Stomach (tissue), 9 donors: ENCODE measurements around the gene RGS12. TPM values are rescaled to one million over a fixed set of nuclear protein-coding genes. Genes with fewer than 3 reads are reported as not detected.
A peak's percentile ranks its signal among the peaks of the same experiment; 100 is the strongest.

Experiments
- DNase-seq, 2 donors: peaks; one replicate each; pipeline versions ENCODE4 v3.0.0 to v3.0.0-alpha.2; 2013 to 2019
- H3K27ac ChIP-seq, 5 donors: fragments of 200-600 bp in 4 of 5; sonication (generic) in 4 of 5; one replicate each; pipeline ENCODE4 v1.5.1; 2013 to 2019; ENCODE audit warnings: mild to moderate bottlenecking in 1 of 5, moderate library complexity in 1 of 5
- H3K27me3 ChIP-seq, 3 donors: fragments of 200-600 bp; sonication (generic); one replicate each; pipeline ENCODE4 v1.5.1; 2017 to 2019; ENCODE audit warnings: mixed run types in 1 of 3
- H3K36me3 ChIP-seq, 4 donors: fragments of 200-600 bp; sonication (generic); 1 replicate in 3 of 4; 2 replicates in 1 of 4; pipeline ENCODE4 v1.5.1; 2016 to 2019
- H3K4me1 ChIP-seq, 4 donors: fragments of 200-600 bp; sonication (generic); one replicate each; pipeline ENCODE4 v1.5.1; 2016 to 2019
- H3K4me3 ChIP-seq, 4 donors: fragments of 200-600 bp; sonication (generic) in 3 of 4; one replicate each; pipeline ENCODE4 v1.5.1; 2016 to 2019; ENCODE audit warnings: mild to moderate bottlenecking in 1 of 4
- H3K9me3 ChIP-seq, 4 donors: fragments of 200-600 bp; sonication (generic); one replicate each; pipeline ENCODE4 v1.5.1; 2016 to 2019
- EP300 ChIP-seq: sonication (generic); formaldehyde crosslinking; IDR thresholded peaks from one replicate; pipeline ENCODE4 v1.6.1; 2017; ENCODE audit warnings: antibody characterized with exemption
- POLR2A ChIP-seq, 4 donors: fragments of 450-650 bp; IDR thresholded peaks; one replicate each; pipeline ENCODE4 v1.6.1; 2016; ENCODE audit warnings: antibody characterized with exemption in 4 of 4, control low read depth in 2 of 4, mild to moderate bottlenecking in 1 of 4, moderate library complexity in 1 of 4
- POLR2AphosphoS5 ChIP-seq, 3 donors: sonication (generic); formaldehyde crosslinking; IDR thresholded peaks; one replicate each; pipeline ENCODE4 v1.6.1; 2016; ENCODE audit warnings: antibody characterized with exemption in 3 of 3
- WGBS, 5 donors: extraction: QIAGEN DNeasy Blood & Tissue Kit in 3 of 5; methylation state at CpG; one replicate each; pipeline versions ENCODE4 v1.1.5 to v1.1.7; 2013 to 2018; 5-methylcytosine and 5-hydroxymethylcytosine counted together
- intact Hi-C: fragments of 100-400 bp; cut with DNase I; formaldehyde crosslinking; loops from one replicate; pipeline ENCODE4 v1.15.1; 2023; ENCODE audit warnings: low total_unique reads
- polyA plus RNA-seq, 3 donors: library from polyadenylated mRNA; stranded (reverse); fragments of 200-250 nt; gene quantifications; one replicate each; pipeline ENCODE4 v1.2.3, GENCODE V29; 2013
- total RNA-seq, 5 donors: library from RNA; depleted of rRNA; stranded (reverse); fragments of >200 nt; gene quantifications; one replicate each; pipeline versions ENCODE4 v1.1.0 to v1.2.3, GENCODE V29; 2014 to 2016
- TF ChIP-seq, protein P1 (sequence below), 7 experiments: fragments of 450-650 bp in 4 of 7; fragments of 200-600 bp in 3 of 7; sonication (generic) in 3 of 7; IDR thresholded peaks; one replicate each; pipeline ENCODE4 v1.5.1; 2016 to 2019; ENCODE audit warnings: antibody characterized with exemption in 7 of 7, control low read depth in 2 of 7, mild to moderate bottlenecking in 1 of 7
- donor health status: healthy with polysubstance abuse.
- donor health status: Bipolar disorder and iron deficiency.
- donor health status: healthy.

Gene RGS12
- total and polyA plus RNA-seq, 8 donors: 3.5 to 51.8 (median 19.7) TPM

DNA sequence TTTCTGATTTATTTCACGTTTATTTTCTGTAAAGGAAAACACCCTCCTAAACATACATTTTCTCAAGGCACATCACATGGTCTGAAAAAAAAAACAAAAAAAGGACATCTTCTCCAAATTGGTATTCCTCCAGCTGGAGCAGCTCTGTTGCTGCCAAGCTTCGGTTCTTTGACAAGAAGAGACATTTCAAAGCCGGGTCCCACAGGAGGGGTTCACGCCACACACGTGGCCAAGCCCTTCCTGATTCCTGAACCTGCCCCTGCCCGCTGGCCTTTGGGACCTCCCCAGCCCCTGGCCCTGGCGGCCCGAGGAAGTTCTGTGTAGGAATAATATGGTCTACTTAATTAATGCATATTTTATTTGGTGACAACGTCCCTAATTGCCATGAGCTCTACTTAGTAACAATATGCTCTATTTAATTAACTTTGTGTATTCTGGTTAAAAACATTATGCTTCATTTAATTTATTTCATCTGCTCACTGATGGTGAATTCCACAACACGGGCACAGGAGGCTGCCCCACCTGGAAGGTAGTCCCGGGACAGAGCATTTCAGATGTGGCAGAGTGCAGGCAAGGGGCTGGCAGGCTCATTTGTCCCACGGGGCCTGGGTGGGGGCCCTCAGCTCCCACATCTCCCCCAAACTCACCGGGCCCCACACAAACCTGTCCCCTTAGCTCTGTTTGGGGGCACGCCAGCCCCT lies 5.4 kb upstream of the RGS12 start:
- H3K27me3 ChIP-seq: peaks cover 0 to 43% (median 23%) of the 10 kb centered on the region in 3 donors
- WGBS, 5 donors: 54 to 70% (median 58%) methylated on average over 14 of the region's 14 CpGs
- TF ChIP-seq POLR2A (IDR thresholded peaks at IDR 0.05) (no peak), EP300 (no peak)
- TF ChIP-seq, protein P1, sequence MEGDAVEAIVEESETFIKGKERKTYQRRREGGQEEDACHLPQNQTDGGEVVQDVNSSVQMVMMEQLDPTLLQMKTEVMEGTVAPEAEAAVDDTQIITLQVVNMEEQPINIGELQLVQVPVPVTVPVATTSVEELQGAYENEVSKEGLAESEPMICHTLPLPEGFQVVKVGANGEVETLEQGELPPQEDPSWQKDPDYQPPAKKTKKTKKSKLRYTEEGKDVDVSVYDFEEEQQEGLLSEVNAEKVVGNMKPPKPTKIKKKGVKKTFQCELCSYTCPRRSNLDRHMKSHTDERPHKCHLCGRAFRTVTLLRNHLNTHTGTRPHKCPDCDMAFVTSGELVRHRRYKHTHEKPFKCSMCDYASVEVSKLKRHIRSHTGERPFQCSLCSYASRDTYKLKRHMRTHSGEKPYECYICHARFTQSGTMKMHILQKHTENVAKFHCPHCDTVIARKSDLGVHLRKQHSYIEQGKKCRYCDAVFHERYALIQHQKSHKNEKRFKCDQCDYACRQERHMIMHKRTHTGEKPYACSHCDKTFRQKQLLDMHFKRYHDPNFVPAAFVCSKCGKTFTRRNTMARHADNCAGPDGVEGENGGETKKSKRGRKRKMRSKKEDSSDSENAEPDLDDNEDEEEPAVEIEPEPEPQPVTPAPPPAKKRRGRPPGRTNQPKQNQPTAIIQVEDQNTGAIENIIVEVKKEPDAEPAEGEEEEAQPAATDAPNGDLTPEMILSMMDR (IDR thresholded peaks at IDR 0.05): no peak
- no peaks in the 10 kb centered on the region for H3K9me3 ChIP-seq
- intact Hi-C loops: no loop called here
- H3K27ac ChIP-seq: no peak overlapping the region
- H3K4me3 ChIP-seq: no peak overlapping the region
- H3K36me3 ChIP-seq: no peaks in the 10 kb centered on the region
- DNase-seq: peak in 1 of 2 donors; percentile 20
- H3K4me1 ChIP-seq: peaks cover 11 to 18% (median 15%) of the 10 kb centered on the region in 4 donors

DNA sequence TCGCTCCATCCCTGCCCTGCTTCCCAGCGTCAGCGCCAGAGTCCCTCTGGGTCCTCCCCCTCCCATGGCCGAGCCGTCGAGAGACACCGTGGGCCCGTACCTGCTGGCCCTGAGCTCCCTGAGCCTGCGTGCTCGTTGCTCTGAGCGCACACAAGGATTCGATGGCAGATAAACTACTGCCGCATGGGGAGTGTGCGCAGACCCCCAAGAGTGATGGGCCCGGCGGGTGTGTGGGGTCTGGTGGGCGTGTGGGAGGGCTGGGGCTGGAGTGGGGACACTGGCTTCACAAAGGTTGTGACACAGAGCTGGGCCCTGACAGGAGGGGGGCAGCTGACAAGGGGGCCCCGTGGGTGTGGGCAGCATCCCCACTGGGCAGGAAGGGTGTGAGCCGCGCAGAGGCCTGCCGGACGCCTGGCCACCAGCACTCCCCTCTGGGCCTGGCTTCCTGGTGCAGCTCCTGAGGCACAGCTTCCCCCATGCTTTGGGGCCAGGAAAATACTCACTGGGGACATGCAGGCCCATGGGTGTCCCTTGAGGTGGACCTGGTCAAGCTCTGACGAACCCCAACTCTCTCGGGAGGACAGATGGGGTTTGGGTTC lies 4.8 kb upstream of the RGS12 start:
- no peak for TF ChIP-seq POLR2AphosphoS5 (IDR thresholded peaks at IDR 0.05)
- TF ChIP-seq, protein P1 (IDR thresholded peaks at IDR 0.05): no peak
- TF ChIP-seq POLR2A (IDR thresholded peaks at IDR 0.05): no peak
- WGBS, 5 donors: 78 to 89% (median 81%) methylated on average over 10 to 24 of the region's 24 CpGs
- intact Hi-C loops: no loop called here

DNA sequence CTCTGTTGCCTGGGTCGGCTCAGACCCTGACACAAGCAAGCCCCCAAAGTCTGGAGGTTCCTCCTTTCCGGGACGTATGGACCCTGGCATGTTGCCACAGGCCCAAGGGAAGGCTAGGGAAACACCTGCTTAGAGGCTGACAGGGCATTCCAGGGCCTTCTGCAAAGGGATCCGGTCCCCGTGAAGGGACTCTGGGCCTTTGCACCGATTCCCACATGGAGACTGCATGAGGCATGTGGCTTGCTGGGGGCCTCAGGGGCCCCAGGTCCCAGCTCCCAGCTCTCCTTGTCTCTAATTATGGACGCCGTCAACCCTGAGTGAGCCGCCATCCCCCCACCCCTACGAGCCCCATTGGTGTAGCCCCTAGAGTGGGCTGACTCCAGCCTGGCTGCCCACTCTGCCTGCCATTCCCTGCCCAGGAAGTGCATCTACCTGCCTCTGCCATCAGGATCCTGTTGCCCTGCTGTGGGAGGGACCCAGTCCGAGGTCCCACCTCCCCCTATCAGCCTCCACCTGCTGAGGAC lies 4.2 kb upstream of the RGS12 start:
- H3K27me3 ChIP-seq: peaks cover 0 to 39% (median 23%) of the 10 kb centered on the region in 3 donors
- TF ChIP-seq POLR2AphosphoS5 (IDR thresholded peaks at IDR 0.05) (no peak), POLR2A (IDR thresholded peaks at IDR 0.05) (no peak)
- TF ChIP-seq, protein P1 (IDR thresholded peaks at IDR 0.05): no peak
- H3K9me3 ChIP-seq: no peaks in the 10 kb centered on the region
- WGBS, 5 donors: 75 to 83% (median 80%) methylated on average over 8 to 11 of the region's 11 CpGs
- no peak overlapping the region for H3K27ac ChIP-seq
- peak in 1 of 2 donors; percentile 23 for DNase-seq
- H3K4me3 ChIP-seq: no peak overlapping the region
- no peaks in the 10 kb centered on the region for H3K36me3 ChIP-seq
- intact Hi-C loops: no loop called here
- H3K4me1 ChIP-seq: peaks cover 11 to 21% (median 19%) of the 10 kb centered on the region in 4 donors

More for the DNA sequence above, 4.8 kb upstream of the RGS12 start:
- no peaks in the 10 kb centered on the region for H3K36me3 ChIP-seq
- no peak overlapping the region for H3K4me3 ChIP-seq
- no peak overlapping the region for H3K27ac ChIP-seq
- no peaks in the 10 kb centered on the region for H3K9me3 ChIP-seq
- H3K27me3 ChIP-seq: peaks cover 0 to 43% (median 23%) of the 10 kb centered on the region in 3 donors
- H3K4me1 ChIP-seq: peaks cover 11 to 18% (median 16%) of the 10 kb centered on the region in 4 donors
- peak in 1 of 2 donors; percentile 19 for DNase-seq

DNA sequence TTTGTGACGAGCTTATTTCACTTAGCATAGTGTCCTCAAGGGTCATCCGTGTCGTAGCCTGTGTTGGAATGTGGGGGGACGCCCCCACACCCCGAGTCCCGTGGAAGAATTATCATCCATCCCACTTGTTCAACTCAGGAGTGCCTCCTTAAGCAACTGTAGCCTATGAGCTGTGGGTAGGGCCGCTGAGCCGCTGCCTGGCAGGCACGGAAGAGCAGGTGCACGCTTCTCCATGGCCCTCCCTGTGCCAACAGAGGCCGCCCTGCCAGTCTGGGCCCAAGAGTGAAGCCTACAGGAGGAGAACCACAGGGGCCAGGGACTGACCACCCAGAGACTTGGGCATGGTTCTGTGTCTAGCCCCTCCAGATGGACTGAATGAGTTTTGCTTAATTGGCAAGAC lies 2.3 kb upstream of the RGS12 start:
- Histone ChIP-seq H3K9me3 (no peaks in the 10 kb centered on the region), H3K4me3 (no peak overlapping the region), H3K4me1 (peaks cover 11 to 32% (median 31%) of the 10 kb centered on the region in 4 donors), H3K27me3 (peaks cover 0 to 22% (median 15%) of the 10 kb centered on the region in 3 donors), H3K36me3 (no peaks in the 10 kb centered on the region), H3K27ac (no peak overlapping the region)
- intact Hi-C loops: no loop called here
- peak in 1 of 2 donors; percentile 17 for DNase-seq
- TF ChIP-seq POLR2AphosphoS5 (IDR thresholded peaks at IDR 0.05): no peak
- no peak for TF ChIP-seq POLR2A (IDR thresholded peaks at IDR 0.05)
- TF ChIP-seq, protein P1 (IDR thresholded peaks at IDR 0.05): no peak
- TF ChIP-seq EP300: no peak
- 79 to 94% (median 88%) methylated on average over 11 of the region's 11 CpGs for WGBS, 5 donors
